ENCODE measurements around the gene STK40.
A peak's percentile ranks its signal among the peaks of the same experiment; 100 is the strongest.

GRCh38 chr1:36306210-36306901 is 79.4 kb downstream of the STK40 start, which contains the start of gene SH3D21:
- TF ChIP-seq, protein P1, sequence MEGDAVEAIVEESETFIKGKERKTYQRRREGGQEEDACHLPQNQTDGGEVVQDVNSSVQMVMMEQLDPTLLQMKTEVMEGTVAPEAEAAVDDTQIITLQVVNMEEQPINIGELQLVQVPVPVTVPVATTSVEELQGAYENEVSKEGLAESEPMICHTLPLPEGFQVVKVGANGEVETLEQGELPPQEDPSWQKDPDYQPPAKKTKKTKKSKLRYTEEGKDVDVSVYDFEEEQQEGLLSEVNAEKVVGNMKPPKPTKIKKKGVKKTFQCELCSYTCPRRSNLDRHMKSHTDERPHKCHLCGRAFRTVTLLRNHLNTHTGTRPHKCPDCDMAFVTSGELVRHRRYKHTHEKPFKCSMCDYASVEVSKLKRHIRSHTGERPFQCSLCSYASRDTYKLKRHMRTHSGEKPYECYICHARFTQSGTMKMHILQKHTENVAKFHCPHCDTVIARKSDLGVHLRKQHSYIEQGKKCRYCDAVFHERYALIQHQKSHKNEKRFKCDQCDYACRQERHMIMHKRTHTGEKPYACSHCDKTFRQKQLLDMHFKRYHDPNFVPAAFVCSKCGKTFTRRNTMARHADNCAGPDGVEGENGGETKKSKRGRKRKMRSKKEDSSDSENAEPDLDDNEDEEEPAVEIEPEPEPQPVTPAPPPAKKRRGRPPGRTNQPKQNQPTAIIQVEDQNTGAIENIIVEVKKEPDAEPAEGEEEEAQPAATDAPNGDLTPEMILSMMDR (conservative IDR thresholded peaks at IDR 0.05; ENCODE audit: low read depth, low read length) = peak; percentile 43
- no peak for TF ChIP-seq EZH2 (IDR thresholded peaks at IDR 0.05; ENCODE audit: low read length, unreplicated experiment)
- TF ChIP-seq EZH2phosphoT487 (IDR thresholded peaks at IDR 0.05; ENCODE audit: borderline replicate concordance, low read length) = no peak

Measured in PC-3 (cell line).